Endothelial cell of umbilical vein (primary cell): Measurements from ENCODE around the gene STAB2.

ENCODE experiments used
- CTCF ChIP-seq, 2 donors: IDR thresholded peaks; 1 replicate in 1 of 2; 2 replicates in 1 of 2; pipeline ENCODE4 v1.5.1; 2011; ENCODE audit warnings: low read length in 2 of 2, mild to moderate bottlenecking in 2 of 2, moderate library complexity in 2 of 2, control low read depth in 1 of 2, inconsistent platforms in 1 of 2, low read depth in 1 of 2; ENCODE audit not compliant: insufficient read depth in 1 of 2; ENCODE audit errors: extremely low read depth in 1 of 2
- EZH2 ChIP-seq: IDR thresholded peaks from 2 replicates; pipeline ENCODE4 v1.6.1; 2012; ENCODE audit warnings: borderline replicate concordance, low read depth, mild to moderate bottlenecking, moderate library complexity, low read length, inconsistent platforms; ENCODE audit not compliant: severe bottlenecking
- FOS ChIP-seq: IDR thresholded peaks from 2 replicates; pipeline ENCODE4 v1.6.1; 2011; ENCODE audit warnings: mild to moderate bottlenecking, low read length, moderate library complexity, borderline replicate concordance; ENCODE audit not compliant: insufficient read depth
- JUN ChIP-seq: IDR thresholded peaks from 2 replicates; pipeline ENCODE4 v1.6.1; 2011; ENCODE audit warnings: borderline replicate concordance, low read depth; ENCODE audit not compliant: insufficient read length, insufficient read depth
- MAX ChIP-seq: IDR thresholded peaks from 2 replicates; pipeline ENCODE4 v1.6.1; 2011; ENCODE audit not compliant: insufficient read depth, insufficient read length
- MYC ChIP-seq: IDR thresholded peaks from one replicate; pipeline ENCODE4 v1.6.1; 2011; ENCODE audit warnings: mild to moderate bottlenecking, low read depth, low read length
- POLR2A ChIP-seq: IDR thresholded peaks from 2 replicates; pipeline ENCODE4 v1.6.1; 2012; ENCODE audit warnings: low read depth, mild to moderate bottlenecking, control low read depth, low read length
- POLR2AphosphoS5 ChIP-seq: IDR thresholded peaks from 2 replicates; pipeline ENCODE4 v1.6.1; 2012; ENCODE audit warnings: low read depth, mild to moderate bottlenecking, control low read depth, low read length, moderate library complexity; ENCODE audit not compliant: insufficient read depth

GRCh38 chr12:103769240-103769945, 182.3 kb downstream of the STAB2 start:
- TF ChIP-seq EZH2 (no peak), CTCF (IDR thresholded peaks at IDR 0.05; ENCODE audit: extremely low read depth in 1 of 2, insufficient read depth in 1 of 2, low read depth in 1 of 2, low read length in 2 of 2) (no peak), POLR2AphosphoS5 (no peak), MAX (no peak), POLR2A (no peak), JUN (no peak), FOS (no peak), MYC (no peak)
